GM21723 (cell line): ENCODE data around the gene CEP170.
"Not testable (repeated sequence)": the region's sequence is repeated elsewhere in the genome, so short reads cannot be mapped to it uniquely, and the experiment has no call there.

ENCODE experiments used
- ATAC-seq: cut with Tn5 transposase; IDR thresholded peaks from one replicate; pipeline ENCODE4 v1.9.1; 2021; ENCODE audit warnings: mild to moderate bottlenecking, moderate library complexity; ENCODE audit not compliant: unreplicated experiment

The CEP170 gene

DNA sequence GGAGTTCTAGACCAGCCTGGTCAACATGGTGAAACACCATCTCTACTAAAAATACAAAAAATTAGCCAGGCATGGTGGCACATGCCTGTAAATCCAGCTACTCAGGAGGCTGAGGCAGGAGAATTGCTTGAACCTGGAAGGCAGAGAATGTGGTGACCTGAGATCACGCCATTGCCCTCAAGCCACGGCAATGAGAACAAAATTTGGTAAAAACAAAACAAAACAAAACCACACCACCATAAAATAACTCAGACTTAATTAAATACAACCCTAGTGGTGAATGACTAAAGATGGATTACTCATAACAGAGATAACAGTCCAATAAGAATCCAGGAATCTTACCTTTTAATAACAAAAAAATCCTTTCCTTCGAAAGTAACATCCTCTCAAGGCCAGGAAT lies 167.7 kb downstream of the CEP170 start:
- not testable (repeated sequence) for ATAC-seq
